NCI-H446 (cell line): Measurements from ENCODE around the gene CCDC102A.

Source experiments
- DNase-seq, 2 experiments: peaks; one replicate each; lab custom pipeline; 2025; lab: John Stamatoyannopoulos, UW

CCDC102A gene

GRCh38 chr16:57537194-57537505, 779 bp upstream of the CCDC102A start:
- no peak for DNase-seq

- DNase-seq: peak; percentile 11 to 82
Observed at GRCh38 chr16:57535680-57536305, 578 bp downstream of the CCDC102A start.

- no peak for DNase-seq
Observed at GRCh38 chr16:57534881-57535658, 1.3 kb downstream of the CCDC102A start.

GRCh38 chr16:57534337-57534880, 2.0 kb downstream of the CCDC102A start:
- DNase-seq: no peak

GRCh38 chr16:57533431-57534336, 2.7 kb downstream of the CCDC102A start:
- peak in 1 of 2 experiments; percentile 20 for DNase-seq

GRCh38 chr16:57532266-57532625, 4.1 kb downstream of the CCDC102A start:
- DNase-seq: no peak

- no peak for DNase-seq
Observed at GRCh38 chr16:57531635-57532265, 4.6 kb downstream of the CCDC102A start.

- no peak for DNase-seq
Observed at GRCh38 chr16:57531253-57531575, 5.2 kb downstream of the CCDC102A start.

GRCh38 chr16:57530522-57531252, 5.7 kb downstream of the CCDC102A start:
- no peak for DNase-seq

- DNase-seq: no peak
Observed at GRCh38 chr16:57530104-57530521, 6.3 kb downstream of the CCDC102A start.

- no peak for DNase-seq
Observed at GRCh38 chr16:57529391-57530103, 6.8 kb downstream of the CCDC102A start.

- no peak for DNase-seq
Observed at GRCh38 chr16:57528499-57529390, 7.6 kb downstream of the CCDC102A start.

GRCh38 chr16:57527610-57528360, 8.6 kb downstream of the CCDC102A start:
- DNase-seq: no peak

- no peak for DNase-seq
Observed at GRCh38 chr16:57527027-57527426, 9.3 kb downstream of the CCDC102A start.

GRCh38 chr16:57526498-57526897, 9.9 kb downstream of the CCDC102A start:
- no peak for DNase-seq

- DNase-seq: no peak
Observed at GRCh38 chr16:57525761-57526160, 10.6 kb downstream of the CCDC102A start.

- DNase-seq: no peak
Observed at GRCh38 chr16:57522960-57523359, 13.4 kb downstream of the CCDC102A start.

GRCh38 chr16:57519796-57520360, 16.5 kb downstream of the CCDC102A start:
- DNase-seq: peak in 1 of 2 experiments; percentile 65

- no peak for DNase-seq
Observed at GRCh38 chr16:57518922-57519321, 17.4 kb downstream of the CCDC102A start.
